ENCODE measurements around the gene RESF1.

DNA sequence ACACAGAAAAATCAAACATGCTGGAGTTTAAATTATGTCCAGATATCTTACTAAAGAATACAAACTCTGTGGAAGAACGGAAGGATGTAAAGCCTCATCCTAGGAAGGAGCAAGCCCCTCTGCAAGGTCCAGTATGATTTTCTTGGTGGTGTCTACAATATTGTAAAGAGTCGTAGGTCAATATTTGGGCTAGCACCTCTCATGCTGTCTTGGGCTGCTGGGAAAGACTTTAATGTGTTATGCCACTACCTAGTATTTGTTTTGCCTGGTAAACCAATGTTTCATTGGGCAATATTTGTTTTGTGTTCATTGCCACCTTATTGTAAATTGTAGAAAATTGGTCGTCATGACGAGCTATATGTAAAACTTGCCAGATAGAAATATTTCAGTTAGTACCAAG is 26.6 kb downstream of the RESF1 start:
- TF ChIP-seq MXD4 (CRISPR knock-in tag; IDR thresholded peaks at IDR 0.05; ENCODE audit: borderline replicate concordance) (no peak), ZNF232 (CRISPR knock-in tag; IDR thresholded peaks at IDR 0.05) (no peak), SP1 (CRISPR knock-in tag; conservative IDR thresholded peaks at IDR 0.05) (no peak), ELF4 (CRISPR knock-in tag; IDR thresholded peaks at IDR 0.05; ENCODE audit: low read depth) (no peak), CREB1 (CRISPR knock-in tag; IDR thresholded peaks at IDR 0.05) (no peak), IRF2 (CRISPR knock-in tag; IDR thresholded peaks at IDR 0.05; ENCODE audit: borderline replicate concordance, low read depth) (no peak), ZNF416 (CRISPR knock-in tag; IDR thresholded peaks at IDR 0.05) (no peak), EMX1 (CRISPR knock-in tag; IDR thresholded peaks at IDR 0.05) (no peak), SOX15 (CRISPR knock-in tag; IDR thresholded peaks at IDR 0.05) (no peak), ZNF121 (CRISPR knock-in tag; IDR thresholded peaks at IDR 0.05) (no peak), FOXK1 (CRISPR knock-in tag; IDR thresholded peaks at IDR 0.05) (no peak)
- TF ChIP-seq, protein P1, sequence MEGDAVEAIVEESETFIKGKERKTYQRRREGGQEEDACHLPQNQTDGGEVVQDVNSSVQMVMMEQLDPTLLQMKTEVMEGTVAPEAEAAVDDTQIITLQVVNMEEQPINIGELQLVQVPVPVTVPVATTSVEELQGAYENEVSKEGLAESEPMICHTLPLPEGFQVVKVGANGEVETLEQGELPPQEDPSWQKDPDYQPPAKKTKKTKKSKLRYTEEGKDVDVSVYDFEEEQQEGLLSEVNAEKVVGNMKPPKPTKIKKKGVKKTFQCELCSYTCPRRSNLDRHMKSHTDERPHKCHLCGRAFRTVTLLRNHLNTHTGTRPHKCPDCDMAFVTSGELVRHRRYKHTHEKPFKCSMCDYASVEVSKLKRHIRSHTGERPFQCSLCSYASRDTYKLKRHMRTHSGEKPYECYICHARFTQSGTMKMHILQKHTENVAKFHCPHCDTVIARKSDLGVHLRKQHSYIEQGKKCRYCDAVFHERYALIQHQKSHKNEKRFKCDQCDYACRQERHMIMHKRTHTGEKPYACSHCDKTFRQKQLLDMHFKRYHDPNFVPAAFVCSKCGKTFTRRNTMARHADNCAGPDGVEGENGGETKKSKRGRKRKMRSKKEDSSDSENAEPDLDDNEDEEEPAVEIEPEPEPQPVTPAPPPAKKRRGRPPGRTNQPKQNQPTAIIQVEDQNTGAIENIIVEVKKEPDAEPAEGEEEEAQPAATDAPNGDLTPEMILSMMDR (IDR thresholded peaks at IDR 0.05) = no peak
- TF ChIP-seq, protein P2, sequence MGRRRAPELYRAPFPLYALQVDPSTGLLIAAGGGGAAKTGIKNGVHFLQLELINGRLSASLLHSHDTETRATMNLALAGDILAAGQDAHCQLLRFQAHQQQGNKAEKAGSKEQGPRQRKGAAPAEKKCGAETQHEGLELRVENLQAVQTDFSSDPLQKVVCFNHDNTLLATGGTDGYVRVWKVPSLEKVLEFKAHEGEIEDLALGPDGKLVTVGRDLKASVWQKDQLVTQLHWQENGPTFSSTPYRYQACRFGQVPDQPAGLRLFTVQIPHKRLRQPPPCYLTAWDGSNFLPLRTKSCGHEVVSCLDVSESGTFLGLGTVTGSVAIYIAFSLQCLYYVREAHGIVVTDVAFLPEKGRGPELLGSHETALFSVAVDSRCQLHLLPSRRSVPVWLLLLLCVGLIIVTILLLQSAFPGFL (CRISPR knock-in tag; IDR thresholded peaks at IDR 0.05; ENCODE audit: borderline replicate concordance) = no peak
- TF ChIP-seq, protein P3, sequence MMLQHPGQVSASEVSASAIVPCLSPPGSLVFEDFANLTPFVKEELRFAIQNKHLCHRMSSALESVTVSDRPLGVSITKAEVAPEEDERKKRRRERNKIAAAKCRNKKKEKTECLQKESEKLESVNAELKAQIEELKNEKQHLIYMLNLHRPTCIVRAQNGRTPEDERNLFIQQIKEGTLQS (CRISPR knock-in tag; conservative IDR thresholded peaks at IDR 0.05) = no peak
